ENCODE measurements around the gene NT5DC3.

NT5DC3 gene

GRCh38 chr12:103762473-103762872 lies 78.6 kb downstream of the NT5DC3 start:
- Histone ChIP-seq H4K20me1 (ENCODE audit: insufficient read depth, low read length, poor library complexity, severe bottlenecking) (no peaks in the 10 kb centered on the region), H3K36me3 (ENCODE audit: insufficient read depth, low read length) (no peaks in the 10 kb centered on the region), H3K4me2 (ENCODE audit: low read depth, low read length, poor library complexity, severe bottlenecking) (no peak overlapping the region), H3K27me3 (ENCODE audit: insufficient read depth, low read length, poor library complexity, severe bottlenecking) (no peaks in the 10 kb centered on the region), H3K9me3 (ENCODE audit: insufficient read depth, low read depth, low read length) (no peaks in the 10 kb centered on the region), H3K4me3 (ENCODE audit: low read length, poor library complexity, severe bottlenecking) (no peak overlapping the region), H3K9me2 (replicated peaks; ENCODE audit: low read depth, low read length) (no peaks in the 10 kb centered on the region), H3K79me2 (ENCODE audit: insufficient read depth, low read length) (no peaks in the 10 kb centered on the region), H3F3A (ENCODE audit: low read depth) (no peaks in the 10 kb centered on the region), H2AFZ (ENCODE audit: low read length) (no peak overlapping the region), H3K9ac (ENCODE audit: low read depth, low read length, poor library complexity, severe bottlenecking) (no peak overlapping the region), H3K4me1 (ENCODE audit: insufficient read depth, low read length, poor library complexity, severe bottlenecking) (no peaks in the 10 kb centered on the region)
- TF ChIP-seq EZH2phosphoT487 (IDR thresholded peaks at IDR 0.05; ENCODE audit: borderline replicate concordance) (no peak), CTCF (conservative IDR thresholded peaks at IDR 0.05; ENCODE audit: low read length) (no peak)

GRCh38 chr12:103758310-103759089 lies 82.5 kb downstream of the NT5DC3 start:
- H3K4me1 ChIP-seq (ENCODE audit: insufficient read depth, low read length, poor library complexity, severe bottlenecking): no peaks in the 10 kb centered on the region

GRCh38 chr12:103757248-103757647 lies 83.8 kb downstream of the NT5DC3 start:
- TF ChIP-seq CTCF (conservative IDR thresholded peaks at IDR 0.05; ENCODE audit: low read length): no peak
- no peak for TF ChIP-seq EZH2phosphoT487 (IDR thresholded peaks at IDR 0.05; ENCODE audit: borderline replicate concordance)
- Histone ChIP-seq H3K9me3 (ENCODE audit: insufficient read depth, low read depth, low read length) (no peaks in the 10 kb centered on the region), H3F3A (ENCODE audit: low read depth) (no peaks in the 10 kb centered on the region), H3K27me3 (ENCODE audit: insufficient read depth, low read length, poor library complexity, severe bottlenecking) (no peaks in the 10 kb centered on the region), H3K9ac (ENCODE audit: low read depth, low read length, poor library complexity, severe bottlenecking) (no peak overlapping the region), H3K4me3 (ENCODE audit: low read length, poor library complexity, severe bottlenecking) (no peak overlapping the region), H2AFZ (ENCODE audit: low read length) (no peak overlapping the region), H3K4me1 (ENCODE audit: insufficient read depth, low read length, poor library complexity, severe bottlenecking) (no peaks in the 10 kb centered on the region), H4K20me1 (ENCODE audit: insufficient read depth, low read length, poor library complexity, severe bottlenecking) (no peaks in the 10 kb centered on the region), H3K79me2 (ENCODE audit: insufficient read depth, low read length) (no peaks in the 10 kb centered on the region), H3K9me2 (replicated peaks; ENCODE audit: low read depth, low read length) (no peaks in the 10 kb centered on the region), H3K36me3 (ENCODE audit: insufficient read depth, low read length) (no peaks in the 10 kb centered on the region), H3K4me2 (ENCODE audit: low read depth, low read length, poor library complexity, severe bottlenecking) (no peak overlapping the region)

More at GRCh38 chr12:103758310-103759089, 82.5 kb downstream of the NT5DC3 start:
- Histone ChIP-seq H3K4me3 (ENCODE audit: low read length, poor library complexity, severe bottlenecking) (no peak overlapping the region), H3K9me2 (replicated peaks; ENCODE audit: low read depth, low read length) (no peaks in the 10 kb centered on the region), H3K79me2 (ENCODE audit: insufficient read depth, low read length) (no peaks in the 10 kb centered on the region), H3K9me3 (ENCODE audit: insufficient read depth, low read depth, low read length) (no peaks in the 10 kb centered on the region), H3F3A (ENCODE audit: low read depth) (no peaks in the 10 kb centered on the region), H2AFZ (ENCODE audit: low read length) (no peak overlapping the region), H4K20me1 (ENCODE audit: insufficient read depth, low read length, poor library complexity, severe bottlenecking) (no peaks in the 10 kb centered on the region), H3K9ac (ENCODE audit: low read depth, low read length, poor library complexity, severe bottlenecking) (no peak overlapping the region), H3K4me2 (ENCODE audit: low read depth, low read length, poor library complexity, severe bottlenecking) (no peak overlapping the region), H3K36me3 (ENCODE audit: insufficient read depth, low read length) (no peaks in the 10 kb centered on the region), H3K27me3 (ENCODE audit: insufficient read depth, low read length, poor library complexity, severe bottlenecking) (no peaks in the 10 kb centered on the region)
- no peak for TF ChIP-seq EZH2phosphoT487 (IDR thresholded peaks at IDR 0.05; ENCODE audit: borderline replicate concordance)
- TF ChIP-seq CTCF (conservative IDR thresholded peaks at IDR 0.05; ENCODE audit: low read length): no peak

All from Loucy (cell line).